Nucleus accumbens (tissue), 56 donors: ENCODE data around the gene GPALPP1.
A peak's percentile ranks its signal among the peaks of the same experiment; 100 is the strongest.
"Not testable (repeated sequence)": the region's sequence is repeated elsewhere in the genome, so short reads cannot be mapped to it uniquely, and the experiment has no call there.

ENCODE experiments used
- DNase-seq, 56 donors: peaks; one replicate each; lab custom pipeline; 2025; lab: John Stamatoyannopoulos, UW

GPALPP1 gene

GRCh38 chr13:45003417-45003816 lies 14.1 kb downstream of the GPALPP1 start:
- DNase-seq: no peak

GRCh38 chr13:45004096-45004495 lies 14.8 kb downstream of the GPALPP1 start:
- DNase-seq: no peak

GRCh38 chr13:45007225-45007624 lies 17.9 kb downstream of the GPALPP1 start:
- DNase-seq: no peak

GRCh38 chr13:45007823-45008222 lies 18.5 kb downstream of the GPALPP1 start:
- DNase-seq: no peak

GRCh38 chr13:45011198-45011597 lies 21.9 kb downstream of the GPALPP1 start:
- no peak for DNase-seq

- no peak for DNase-seq
Measured at GRCh38 chr13:45015300-45015699, 26.0 kb downstream of the GPALPP1 start.

- DNase-seq: peak in 2 of 56 donors; percentile 1
Measured at GRCh38 chr13:45016792-45017425, 27.6 kb downstream of the GPALPP1 start.

- not testable (repeated sequence) for DNase-seq
Measured at GRCh38 chr13:45019981-45020380, 30.6 kb downstream of the GPALPP1 start.

GRCh38 chr13:45021250-45021649 lies 31.9 kb downstream of the GPALPP1 start:
- DNase-seq: no peak

- no peak for DNase-seq
Measured at GRCh38 chr13:45024847-45025246, 35.5 kb downstream of the GPALPP1 start.

GRCh38 chr13:45034342-45034741 lies 45.0 kb downstream of the GPALPP1 start:
- no peak for DNase-seq

GRCh38 chr13:45036206-45036605 lies 46.9 kb downstream of the GPALPP1 start:
- no peak for DNase-seq

- no peak for DNase-seq
Measured at GRCh38 chr13:45040173-45040572, 50.8 kb downstream of the GPALPP1 start.

GRCh38 chr13:45040622-45041021 lies 51.3 kb downstream of the GPALPP1 start:
- peak in 15 of 56 donors; percentile 6 to 67 (median 28) for DNase-seq

GRCh38 chr13:45042539-45042938 lies 53.2 kb downstream of the GPALPP1 start:
- DNase-seq: no peak

- DNase-seq: peak in 8 of 56 donors; percentile 5 to 25 (median 10)
Measured at GRCh38 chr13:45046445-45046844, 57.1 kb downstream of the GPALPP1 start.

- peak in 55 of 56 donors; percentile 12 to 91 (median 71) for DNase-seq
Measured at GRCh38 chr13:45047394-45048310, 58.3 kb downstream of the GPALPP1 start.

GRCh38 chr13:45048890-45049407 lies 59.6 kb downstream of the GPALPP1 start:
- DNase-seq: no peak

GRCh38 chr13:45049478-45049877 lies 60.1 kb downstream of the GPALPP1 start:
- no peak for DNase-seq

- DNase-seq: no peak
Measured at GRCh38 chr13:45051315-45051714, 62.0 kb downstream of the GPALPP1 start.

- peak in 19 of 56 donors; percentile 1 to 66 (median 26) for DNase-seq
Measured at GRCh38 chr13:45055198-45055901, 66.0 kb downstream of the GPALPP1 start.
